ENCODE results near the gene PCSK1N.

GRCh38 chrX:48852857-48853256 is 17.4 kb upstream of the PCSK1N start:
- TF ChIP-seq CTCF (IDR thresholded peaks at IDR 0.05) (no peak), POLR2A (IDR thresholded peaks at IDR 0.05) (no peak)

Measured in lower leg skin (tissue), 3 donors.